Ovary (tissue), 3 donors: ENCODE measurements around the gene B3GNT7.

Experiments used
- EP300 ChIP-seq: sonication (generic); formaldehyde crosslinking; IDR thresholded peaks from one replicate; pipeline ENCODE4 v1.6.1; 2017; ENCODE audit warnings: antibody characterized with exemption
- POLR2A ChIP-seq: fragments of 450-650 bp; IDR thresholded peaks from one replicate; pipeline ENCODE4 v1.6.1; 2017; ENCODE audit warnings: antibody characterized with exemption, mild to moderate bottlenecking, moderate library complexity
- TF ChIP-seq, protein P1 (sequence below), 3 donors: fragments of 450-650 bp in 2 of 3; fragments of 200-600 bp in 1 of 3; IDR thresholded peaks; one replicate each; pipeline versions ENCODE4 v1.5.1 to v1.8.0; 2016 to 2022; ENCODE audit warnings: antibody characterized with exemption in 3 of 3, mild to moderate bottlenecking in 1 of 3
- donor health status: DM: no; HTN: no; CAD: no.

DNA sequence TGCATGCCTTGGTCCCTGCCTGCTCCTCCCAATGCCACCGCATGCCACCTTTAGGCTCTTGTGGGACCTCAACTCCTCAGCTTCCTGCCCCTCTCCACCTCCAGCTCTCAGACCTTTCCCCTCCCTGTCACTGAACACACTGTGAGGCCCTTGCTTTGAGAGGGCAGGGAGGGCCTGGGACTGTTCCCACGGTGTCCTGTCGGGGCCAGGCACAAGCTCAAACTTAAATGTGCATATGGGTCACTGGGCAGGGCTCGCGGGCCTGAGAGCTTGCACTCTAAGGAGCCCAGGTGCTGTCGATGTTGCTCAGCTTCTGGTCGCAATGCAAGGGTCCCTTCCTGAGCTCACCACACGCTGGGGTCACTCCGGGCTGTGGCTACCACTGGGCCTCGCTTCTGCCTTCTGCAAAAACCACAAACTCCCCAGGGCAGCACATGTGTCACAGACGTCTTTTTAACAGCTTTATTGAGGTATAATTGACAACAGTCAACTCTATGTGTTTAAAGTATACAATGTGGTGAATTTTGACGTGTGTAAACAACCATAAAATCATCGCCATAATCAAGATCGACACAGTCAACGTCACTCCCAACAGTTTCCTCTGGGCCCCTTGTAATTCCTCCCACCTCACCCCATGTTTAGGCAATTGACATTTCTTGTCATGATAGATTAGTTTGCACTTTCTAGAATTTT is 11.9 kb upstream of the B3GNT7 start:
- TF ChIP-seq POLR2A (no peak), EP300 (no peak)
- TF ChIP-seq, protein P1, sequence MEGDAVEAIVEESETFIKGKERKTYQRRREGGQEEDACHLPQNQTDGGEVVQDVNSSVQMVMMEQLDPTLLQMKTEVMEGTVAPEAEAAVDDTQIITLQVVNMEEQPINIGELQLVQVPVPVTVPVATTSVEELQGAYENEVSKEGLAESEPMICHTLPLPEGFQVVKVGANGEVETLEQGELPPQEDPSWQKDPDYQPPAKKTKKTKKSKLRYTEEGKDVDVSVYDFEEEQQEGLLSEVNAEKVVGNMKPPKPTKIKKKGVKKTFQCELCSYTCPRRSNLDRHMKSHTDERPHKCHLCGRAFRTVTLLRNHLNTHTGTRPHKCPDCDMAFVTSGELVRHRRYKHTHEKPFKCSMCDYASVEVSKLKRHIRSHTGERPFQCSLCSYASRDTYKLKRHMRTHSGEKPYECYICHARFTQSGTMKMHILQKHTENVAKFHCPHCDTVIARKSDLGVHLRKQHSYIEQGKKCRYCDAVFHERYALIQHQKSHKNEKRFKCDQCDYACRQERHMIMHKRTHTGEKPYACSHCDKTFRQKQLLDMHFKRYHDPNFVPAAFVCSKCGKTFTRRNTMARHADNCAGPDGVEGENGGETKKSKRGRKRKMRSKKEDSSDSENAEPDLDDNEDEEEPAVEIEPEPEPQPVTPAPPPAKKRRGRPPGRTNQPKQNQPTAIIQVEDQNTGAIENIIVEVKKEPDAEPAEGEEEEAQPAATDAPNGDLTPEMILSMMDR (IDR thresholded peaks at IDR 0.05): no peak
